WTC11 (cell line): ENCODE results near the gene SKIC8. TPM values are rescaled to one million over a fixed set of nuclear protein-coding genes. Genes with fewer than 3 reads are reported as not detected.

Source experiments
- ATAC-seq: fragments of 200-7000 bp; cut with Tn5 transposase; 2 replicates; pipeline ENCODE4 v1.10.0; 2021; ENCODE audit warnings: mild to moderate bottlenecking, moderate library complexity
- CTCF ChIA-PET: fragments of 300-600 bp; sonication (Branson Sonifier 250); formaldehyde crosslinking; loops from one replicate; lab custom pipeline; 2021; ENCODE audit warnings: antibody characterized with exemption; lab: Charles Lee
- POLR2A ChIA-PET: fragments of 350-600 bp; sonication (Branson Sonifier 250); formaldehyde crosslinking; loops from one replicate; lab custom pipeline; 2021; ENCODE audit warnings: antibody characterized with exemption; lab: Charles Lee
- DNase-seq: peaks from one replicate; pipeline ENCODE4 v3.0.0; 2021; ENCODE audit warnings: low spot score
- H3K27ac Mint-ChIP-seq: 2 replicates; pipeline ENCODE4 v1.8.0; 2021; ENCODE audit warnings: mixed read lengths
- H3K27me3 Mint-ChIP-seq: 2 replicates; pipeline ENCODE4 v1.8.0; 2021; ENCODE audit warnings: low read depth, mild to moderate bottlenecking, moderate library complexity, mixed read lengths
- H3K36me3 Mint-ChIP-seq: 2 replicates; pipeline ENCODE4 v1.8.0; 2021; ENCODE audit warnings: mixed read lengths
- H3K4me1 Mint-ChIP-seq: 2 replicates; pipeline ENCODE4 v1.8.0; 2022; ENCODE audit warnings: mixed read lengths
- H3K4me3 Mint-ChIP-seq: 2 replicates; pipeline ENCODE4 v1.8.0; 2021; ENCODE audit warnings: mild to moderate bottlenecking, moderate library complexity, mixed read lengths
- H3K9me3 Mint-ChIP-seq: 2 replicates; pipeline ENCODE4 v1.8.0; 2021; ENCODE audit warnings: mixed read lengths
- CBFB ChIP-seq: sonication (generic); formaldehyde crosslinking; IDR thresholded peaks from 2 replicates; pipeline ENCODE4 v1.8.1; 2022; ENCODE audit warnings: mild to moderate bottlenecking, low read depth, missing genetic modification reagents
- CREB1 ChIP-seq: sonication (generic); formaldehyde crosslinking; IDR thresholded peaks from 2 replicates; pipeline ENCODE4 v1.8.0; 2023; ENCODE audit warnings: mild to moderate bottlenecking, missing genetic modification reagents
- HMGA2 ChIP-seq: fragments of 250-450 bp; sonication (Bioruptor Pico); IDR thresholded peaks from 2 replicates; pipeline ENCODE4 v1.4.0; 2021; ENCODE audit warnings: mild to moderate bottlenecking, moderate library complexity
- JUN ChIP-seq: sonication (generic); formaldehyde crosslinking; IDR thresholded peaks from 2 replicates; pipeline ENCODE4 v1.8.0; 2023; ENCODE audit warnings: mild to moderate bottlenecking, missing genetic modification reagents
- MXD4 ChIP-seq: fragments of 250-450 bp; sonication (Bioruptor Pico); IDR thresholded peaks from 2 replicates; pipeline ENCODE4 v1.8.0; 2021; ENCODE audit warnings: mild to moderate bottlenecking, moderate library complexity, borderline replicate concordance
- NR2C2 ChIP-seq: sonication (generic); formaldehyde crosslinking; IDR thresholded peaks from 2 replicates; pipeline ENCODE4 v1.8.0; 2022; ENCODE audit warnings: mild to moderate bottlenecking, missing genetic modification reagents
- ZNF423 ChIP-seq: fragments of 250-450 bp; sonication (Bioruptor Pico); IDR thresholded peaks from 2 replicates; pipeline ENCODE4 v2.1.2; 2022; ENCODE audit warnings: mild to moderate bottlenecking, moderate library complexity
- ZNF671 ChIP-seq: fragments of 250-450 bp; sonication (Bioruptor Pico); IDR thresholded peaks from 2 replicates; pipeline ENCODE4 v1.8.0; 2021; ENCODE audit warnings: mild to moderate bottlenecking
- total RNA-seq: library from RNA; stranded (reverse); gene quantifications from 3 replicates; pipeline ENCODE4 v1.2.3, GENCODE V29; 2021
- TF ChIP-seq, protein P1 (sequence below): sonication (generic); formaldehyde crosslinking; IDR thresholded peaks from 2 replicates; pipeline ENCODE4 v1.8.0; 2022; ENCODE audit warnings: mild to moderate bottlenecking, missing genetic modification reagents
- TF ChIP-seq, protein P2 (sequence below): sonication (generic); formaldehyde crosslinking; IDR thresholded peaks from 2 replicates; pipeline ENCODE4 v1.8.0; 2023; ENCODE audit warnings: missing genetic modification reagents
- TF ChIP-seq, protein P3 (sequence below): sonication (generic); formaldehyde crosslinking; IDR thresholded peaks from 2 replicates; pipeline ENCODE4 v1.8.1; 2023; ENCODE audit warnings: mild to moderate bottlenecking, missing genetic modification reagents
- TF ChIP-seq, protein P4 (sequence below): sonication (generic); formaldehyde crosslinking; IDR thresholded peaks from 2 replicates; pipeline ENCODE4 v1.8.0; 2023; ENCODE audit warnings: mild to moderate bottlenecking, missing genetic modification reagents
- TF ChIP-seq, protein P5 (sequence below): fragments of 250-450 bp; sonication (Bioruptor Pico); IDR thresholded peaks from 2 replicates; pipeline ENCODE4 v1.9.0; 2021; ENCODE audit warnings: mild to moderate bottlenecking, borderline replicate concordance
- TF ChIP-seq, protein P6 (sequence below): sonication (generic); formaldehyde crosslinking; IDR thresholded peaks from 2 replicates; pipeline ENCODE4 v1.8.1; 2023; ENCODE audit warnings: mild to moderate bottlenecking, moderate library complexity, missing genetic modification reagents

Gene SKIC8
- total RNA-seq, 1 experiment from 2014 or later = 55.6 TPM

DNA sequence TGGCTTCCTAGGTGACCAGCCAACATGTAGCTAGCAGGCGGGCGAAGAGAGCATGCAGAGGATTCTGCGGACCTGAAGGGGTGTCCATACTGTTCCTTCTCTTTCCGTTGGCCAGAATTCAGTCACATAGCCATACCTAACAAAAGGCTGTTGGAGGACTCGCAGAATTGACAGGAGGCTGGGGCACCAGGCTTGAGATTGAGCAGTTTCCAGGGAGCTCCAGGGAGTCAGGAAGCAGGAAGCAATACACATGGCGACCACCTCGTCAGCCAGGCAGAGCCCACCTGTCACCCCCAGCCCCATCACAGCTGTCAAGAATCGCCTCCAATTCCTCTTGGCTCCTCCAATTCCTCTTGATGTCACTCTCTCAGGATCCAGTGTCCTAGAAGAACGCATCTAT, 48.3 kb downstream of the SKIC8 start:
- CTCF ChIA-PET = interaction anchor here (1.0 to 1.2 kb wide), 2 partner anchors 9 to 55 kb away, joined by 3 to 4 read pairs; no protein-coding TSS in a partner anchor
- Mint-ChIP-seq H3K4me1 (no peaks in the 10 kb centered on the region), H3K27ac (no peak overlapping the region), H3K36me3 (peaks cover 5% of the 10 kb centered on the region), H3K9me3 (peaks cover 10% of the 10 kb centered on the region), H3K4me3 (no peak overlapping the region), H3K27me3 (peaks cover 3% of the 10 kb centered on the region)
- ATAC-seq (no peak), DNase-seq (no peak)
- POLR2A ChIA-PET = no interaction called here
- TF ChIP-seq CREB1 (CRISPR knock-in tag) (no peak), JUN (no peak), NR2C2 (CRISPR knock-in tag) (no peak), MXD4 (no peak), HMGA2 (CRISPR knock-in tag) (no peak), ZNF423 (CRISPR knock-in tag) (no peak), CBFB (no peak), ZNF671 (no peak)
- TF ChIP-seq, protein P1, sequence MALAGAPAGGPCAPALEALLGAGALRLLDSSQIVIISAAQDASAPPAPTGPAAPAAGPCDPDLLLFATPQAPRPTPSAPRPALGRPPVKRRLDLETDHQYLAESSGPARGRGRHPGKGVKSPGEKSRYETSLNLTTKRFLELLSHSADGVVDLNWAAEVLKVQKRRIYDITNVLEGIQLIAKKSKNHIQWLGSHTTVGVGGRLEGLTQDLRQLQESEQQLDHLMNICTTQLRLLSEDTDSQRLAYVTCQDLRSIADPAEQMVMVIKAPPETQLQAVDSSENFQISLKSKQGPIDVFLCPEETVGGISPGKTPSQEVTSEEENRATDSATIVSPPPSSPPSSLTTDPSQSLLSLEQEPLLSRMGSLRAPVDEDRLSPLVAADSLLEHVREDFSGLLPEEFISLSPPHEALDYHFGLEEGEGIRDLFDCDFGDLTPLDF (CRISPR knock-in tag) = no peak
- TF ChIP-seq, protein P2, sequence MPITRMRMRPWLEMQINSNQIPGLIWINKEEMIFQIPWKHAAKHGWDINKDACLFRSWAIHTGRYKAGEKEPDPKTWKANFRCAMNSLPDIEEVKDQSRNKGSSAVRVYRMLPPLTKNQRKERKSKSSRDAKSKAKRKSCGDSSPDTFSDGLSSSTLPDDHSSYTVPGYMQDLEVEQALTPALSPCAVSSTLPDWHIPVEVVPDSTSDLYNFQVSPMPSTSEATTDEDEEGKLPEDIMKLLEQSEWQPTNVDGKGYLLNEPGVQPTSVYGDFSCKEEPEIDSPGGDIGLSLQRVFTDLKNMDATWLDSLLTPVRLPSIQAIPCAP (CRISPR knock-in tag) = no peak
- TF ChIP-seq, protein P3, sequence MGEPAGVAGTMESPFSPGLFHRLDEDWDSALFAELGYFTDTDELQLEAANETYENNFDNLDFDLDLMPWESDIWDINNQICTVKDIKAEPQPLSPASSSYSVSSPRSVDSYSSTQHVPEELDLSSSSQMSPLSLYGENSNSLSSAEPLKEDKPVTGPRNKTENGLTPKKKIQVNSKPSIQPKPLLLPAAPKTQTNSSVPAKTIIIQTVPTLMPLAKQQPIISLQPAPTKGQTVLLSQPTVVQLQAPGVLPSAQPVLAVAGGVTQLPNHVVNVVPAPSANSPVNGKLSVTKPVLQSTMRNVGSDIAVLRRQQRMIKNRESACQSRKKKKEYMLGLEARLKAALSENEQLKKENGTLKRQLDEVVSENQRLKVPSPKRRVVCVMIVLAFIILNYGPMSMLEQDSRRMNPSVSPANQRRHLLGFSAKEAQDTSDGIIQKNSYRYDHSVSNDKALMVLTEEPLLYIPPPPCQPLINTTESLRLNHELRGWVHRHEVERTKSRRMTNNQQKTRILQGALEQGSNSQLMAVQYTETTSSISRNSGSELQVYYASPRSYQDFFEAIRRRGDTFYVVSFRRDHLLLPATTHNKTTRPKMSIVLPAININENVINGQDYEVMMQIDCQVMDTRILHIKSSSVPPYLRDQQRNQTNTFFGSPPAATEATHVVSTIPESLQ (CRISPR knock-in tag) = no peak
- TF ChIP-seq, protein P4, sequence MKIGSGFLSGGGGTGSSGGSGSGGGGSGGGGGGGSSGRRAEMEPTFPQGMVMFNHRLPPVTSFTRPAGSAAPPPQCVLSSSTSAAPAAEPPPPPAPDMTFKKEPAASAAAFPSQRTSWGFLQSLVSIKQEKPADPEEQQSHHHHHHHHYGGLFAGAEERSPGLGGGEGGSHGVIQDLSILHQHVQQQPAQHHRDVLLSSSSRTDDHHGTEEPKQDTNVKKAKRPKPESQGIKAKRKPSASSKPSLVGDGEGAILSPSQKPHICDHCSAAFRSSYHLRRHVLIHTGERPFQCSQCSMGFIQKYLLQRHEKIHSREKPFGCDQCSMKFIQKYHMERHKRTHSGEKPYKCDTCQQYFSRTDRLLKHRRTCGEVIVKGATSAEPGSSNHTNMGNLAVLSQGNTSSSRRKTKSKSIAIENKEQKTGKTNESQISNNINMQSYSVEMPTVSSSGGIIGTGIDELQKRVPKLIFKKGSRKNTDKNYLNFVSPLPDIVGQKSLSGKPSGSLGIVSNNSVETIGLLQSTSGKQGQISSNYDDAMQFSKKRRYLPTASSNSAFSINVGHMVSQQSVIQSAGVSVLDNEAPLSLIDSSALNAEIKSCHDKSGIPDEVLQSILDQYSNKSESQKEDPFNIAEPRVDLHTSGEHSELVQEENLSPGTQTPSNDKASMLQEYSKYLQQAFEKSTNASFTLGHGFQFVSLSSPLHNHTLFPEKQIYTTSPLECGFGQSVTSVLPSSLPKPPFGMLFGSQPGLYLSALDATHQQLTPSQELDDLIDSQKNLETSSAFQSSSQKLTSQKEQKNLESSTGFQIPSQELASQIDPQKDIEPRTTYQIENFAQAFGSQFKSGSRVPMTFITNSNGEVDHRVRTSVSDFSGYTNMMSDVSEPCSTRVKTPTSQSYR (CRISPR knock-in tag) = no peak
- TF ChIP-seq, protein P5, sequence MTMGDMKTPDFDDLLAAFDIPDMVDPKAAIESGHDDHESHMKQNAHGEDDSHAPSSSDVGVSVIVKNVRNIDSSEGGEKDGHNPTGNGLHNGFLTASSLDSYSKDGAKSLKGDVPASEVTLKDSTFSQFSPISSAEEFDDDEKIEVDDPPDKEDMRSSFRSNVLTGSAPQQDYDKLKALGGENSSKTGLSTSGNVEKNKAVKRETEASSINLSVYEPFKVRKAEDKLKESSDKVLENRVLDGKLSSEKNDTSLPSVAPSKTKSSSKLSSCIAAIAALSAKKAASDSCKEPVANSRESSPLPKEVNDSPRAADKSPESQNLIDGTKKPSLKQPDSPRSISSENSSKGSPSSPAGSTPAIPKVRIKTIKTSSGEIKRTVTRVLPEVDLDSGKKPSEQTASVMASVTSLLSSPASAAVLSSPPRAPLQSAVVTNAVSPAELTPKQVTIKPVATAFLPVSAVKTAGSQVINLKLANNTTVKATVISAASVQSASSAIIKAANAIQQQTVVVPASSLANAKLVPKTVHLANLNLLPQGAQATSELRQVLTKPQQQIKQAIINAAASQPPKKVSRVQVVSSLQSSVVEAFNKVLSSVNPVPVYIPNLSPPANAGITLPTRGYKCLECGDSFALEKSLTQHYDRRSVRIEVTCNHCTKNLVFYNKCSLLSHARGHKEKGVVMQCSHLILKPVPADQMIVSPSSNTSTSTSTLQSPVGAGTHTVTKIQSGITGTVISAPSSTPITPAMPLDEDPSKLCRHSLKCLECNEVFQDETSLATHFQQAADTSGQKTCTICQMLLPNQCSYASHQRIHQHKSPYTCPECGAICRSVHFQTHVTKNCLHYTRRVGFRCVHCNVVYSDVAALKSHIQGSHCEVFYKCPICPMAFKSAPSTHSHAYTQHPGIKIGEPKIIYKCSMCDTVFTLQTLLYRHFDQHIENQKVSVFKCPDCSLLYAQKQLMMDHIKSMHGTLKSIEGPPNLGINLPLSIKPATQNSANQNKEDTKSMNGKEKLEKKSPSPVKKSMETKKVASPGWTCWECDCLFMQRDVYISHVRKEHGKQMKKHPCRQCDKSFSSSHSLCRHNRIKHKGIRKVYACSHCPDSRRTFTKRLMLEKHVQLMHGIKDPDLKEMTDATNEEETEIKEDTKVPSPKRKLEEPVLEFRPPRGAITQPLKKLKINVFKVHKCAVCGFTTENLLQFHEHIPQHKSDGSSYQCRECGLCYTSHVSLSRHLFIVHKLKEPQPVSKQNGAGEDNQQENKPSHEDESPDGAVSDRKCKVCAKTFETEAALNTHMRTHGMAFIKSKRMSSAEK = no peak
- TF ChIP-seq, protein P6, sequence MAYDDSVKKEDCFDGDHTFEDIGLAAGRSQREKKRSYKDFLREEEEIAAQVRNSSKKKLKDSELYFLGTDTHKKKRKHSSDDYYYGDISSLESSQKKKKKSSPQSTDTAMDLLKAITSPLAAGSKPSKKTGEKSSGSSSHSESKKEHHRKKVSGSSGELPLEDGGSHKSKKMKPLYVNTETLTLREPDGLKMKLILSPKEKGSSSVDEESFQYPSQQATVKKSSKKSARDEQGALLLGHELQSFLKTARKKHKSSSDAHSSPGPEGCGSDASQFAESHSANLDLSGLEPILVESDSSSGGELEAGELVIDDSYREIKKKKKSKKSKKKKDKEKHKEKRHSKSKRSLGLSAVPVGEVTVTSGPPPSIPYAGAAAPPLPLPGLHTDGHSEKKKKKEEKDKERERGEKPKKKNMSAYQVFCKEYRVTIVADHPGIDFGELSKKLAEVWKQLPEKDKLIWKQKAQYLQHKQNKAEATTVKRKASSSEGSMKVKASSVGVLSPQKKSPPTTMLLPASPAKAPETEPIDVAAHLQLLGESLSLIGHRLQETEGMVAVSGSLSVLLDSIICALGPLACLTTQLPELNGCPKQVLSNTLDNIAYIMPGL = no peak
